ENCODE results near the gene NUP62CL. TPM values are rescaled to one million over a fixed set of nuclear protein-coding genes. Genes with fewer than 3 reads are reported as not detected.

Gene NUP62CL
- total and polyA plus RNA-seq, 4 donors, result 0.97 to 6.8 (median 2.6) TPM

- no peak overlapping the region for H3K9ac ChIP-seq (ENCODE audit: low read depth in 1 of 2, low read length in 2 of 2)
- H3K4me1 ChIP-seq (ENCODE audit: control insufficient read depth in 4 of 4, insufficient read depth in 4 of 4, low read length in 3 of 4), result no peaks in the 10 kb centered on the region
- no peak overlapping the region for H3K4me3 ChIP-seq (ENCODE audit: low read depth in 1 of 3, low read length in 3 of 3)
- no peaks in the 10 kb centered on the region for H3K27me3 ChIP-seq (ENCODE audit: control insufficient read depth in 4 of 4, insufficient read depth in 4 of 4, low read length in 3 of 4)
- no peak for TF ChIP-seq YY1 (IDR thresholded peaks at IDR 0.05)
- TF ChIP-seq, protein P1, sequence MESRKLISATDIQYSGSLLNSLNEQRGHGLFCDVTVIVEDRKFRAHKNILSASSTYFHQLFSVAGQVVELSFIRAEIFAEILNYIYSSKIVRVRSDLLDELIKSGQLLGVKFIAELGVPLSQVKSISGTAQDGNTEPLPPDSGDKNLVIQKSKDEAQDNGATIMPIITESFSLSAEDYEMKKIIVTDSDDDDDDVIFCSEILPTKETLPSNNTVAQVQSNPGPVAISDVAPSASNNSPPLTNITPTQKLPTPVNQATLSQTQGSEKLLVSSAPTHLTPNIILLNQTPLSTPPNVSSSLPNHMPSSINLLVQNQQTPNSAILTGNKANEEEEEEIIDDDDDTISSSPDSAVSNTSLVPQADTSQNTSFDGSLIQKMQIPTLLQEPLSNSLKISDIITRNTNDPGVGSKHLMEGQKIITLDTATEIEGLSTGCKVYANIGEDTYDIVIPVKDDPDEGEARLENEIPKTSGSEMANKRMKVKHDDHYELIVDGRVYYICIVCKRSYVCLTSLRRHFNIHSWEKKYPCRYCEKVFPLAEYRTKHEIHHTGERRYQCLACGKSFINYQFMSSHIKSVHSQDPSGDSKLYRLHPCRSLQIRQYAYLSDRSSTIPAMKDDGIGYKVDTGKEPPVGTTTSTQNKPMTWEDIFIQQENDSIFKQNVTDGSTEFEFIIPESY (IDR thresholded peaks at IDR 0.05), result no peak
- TF ChIP-seq FOXA2 (IDR thresholded peaks at IDR 0.05), result no peak
- TF ChIP-seq EGR1 (IDR thresholded peaks at IDR 0.05; ENCODE audit: low read depth in 2 of 2), result no peak
- no peak for TF ChIP-seq RXRA (IDR thresholded peaks at IDR 0.05)
- no peak for TF ChIP-seq HNF4G (IDR thresholded peaks at IDR 0.05)
- TF ChIP-seq, protein P2, sequence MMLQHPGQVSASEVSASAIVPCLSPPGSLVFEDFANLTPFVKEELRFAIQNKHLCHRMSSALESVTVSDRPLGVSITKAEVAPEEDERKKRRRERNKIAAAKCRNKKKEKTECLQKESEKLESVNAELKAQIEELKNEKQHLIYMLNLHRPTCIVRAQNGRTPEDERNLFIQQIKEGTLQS (IDR thresholded peaks at IDR 0.05), result no peak
- TF ChIP-seq, protein P3, sequence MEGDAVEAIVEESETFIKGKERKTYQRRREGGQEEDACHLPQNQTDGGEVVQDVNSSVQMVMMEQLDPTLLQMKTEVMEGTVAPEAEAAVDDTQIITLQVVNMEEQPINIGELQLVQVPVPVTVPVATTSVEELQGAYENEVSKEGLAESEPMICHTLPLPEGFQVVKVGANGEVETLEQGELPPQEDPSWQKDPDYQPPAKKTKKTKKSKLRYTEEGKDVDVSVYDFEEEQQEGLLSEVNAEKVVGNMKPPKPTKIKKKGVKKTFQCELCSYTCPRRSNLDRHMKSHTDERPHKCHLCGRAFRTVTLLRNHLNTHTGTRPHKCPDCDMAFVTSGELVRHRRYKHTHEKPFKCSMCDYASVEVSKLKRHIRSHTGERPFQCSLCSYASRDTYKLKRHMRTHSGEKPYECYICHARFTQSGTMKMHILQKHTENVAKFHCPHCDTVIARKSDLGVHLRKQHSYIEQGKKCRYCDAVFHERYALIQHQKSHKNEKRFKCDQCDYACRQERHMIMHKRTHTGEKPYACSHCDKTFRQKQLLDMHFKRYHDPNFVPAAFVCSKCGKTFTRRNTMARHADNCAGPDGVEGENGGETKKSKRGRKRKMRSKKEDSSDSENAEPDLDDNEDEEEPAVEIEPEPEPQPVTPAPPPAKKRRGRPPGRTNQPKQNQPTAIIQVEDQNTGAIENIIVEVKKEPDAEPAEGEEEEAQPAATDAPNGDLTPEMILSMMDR (IDR thresholded peaks at IDR 0.05; ENCODE audit: low read depth, low read length, missing input control), result no peak
- TF ChIP-seq TAF1 (conservative IDR thresholded peaks at IDR 0.05), result no peak
- TF ChIP-seq JUND (IDR thresholded peaks at IDR 0.05), result no peak
- TF ChIP-seq HNF4A (conservative IDR thresholded peaks at IDR 0.05), result no peak
- no peak for TF ChIP-seq GABPA (IDR thresholded peaks at IDR 0.05 in 1 of 2, conservative IDR thresholded peaks at IDR 0.05 in 1 of 2)
- no peak for TF ChIP-seq MAX (IDR thresholded peaks at IDR 0.05)
- no peak for TF ChIP-seq FOXA1 (IDR thresholded peaks at IDR 0.05)
- TF ChIP-seq REST (IDR thresholded peaks at IDR 0.05), result no peak
- no peak for TF ChIP-seq NR2F2 (IDR thresholded peaks at IDR 0.05)
- no peak for TF ChIP-seq RAD21 (IDR thresholded peaks at IDR 0.05)
- H3K27ac ChIP-seq (ENCODE audit: low read depth in 1 of 2, low read length in 2 of 2), result no peak overlapping the region
- DNase-seq (ENCODE audit: low spot score), result no peak
- no peaks in the 10 kb centered on the region for H3K36me3 ChIP-seq (ENCODE audit: control insufficient read depth in 4 of 4, insufficient read depth in 3 of 4, low read depth in 1 of 4, low read length in 3 of 4)
- H3K9me3 ChIP-seq (ENCODE audit: control insufficient read depth in 4 of 4, low read length in 3 of 4), result no peaks in the 10 kb centered on the region
- 82% methylated on average over 1 of the region's 1 CpG for WGBS
Observed at GRCh38 chrX:107197319-107197718, 8.9 kb downstream of the NUP62CL start.
